SH-SY5Y (cell line): ENCODE data around the gene NTM.

Experiments used
- GATA2 ChIP-seq: IDR thresholded peaks from 2 replicates; pipeline ENCODE4 v1.6.1; 2011; ENCODE audit warnings: mild to moderate bottlenecking, low read depth, low read length
- GATA3 ChIP-seq: IDR thresholded peaks from 2 replicates; pipeline ENCODE4 v1.6.1; 2011; ENCODE audit warnings: low read depth, mild to moderate bottlenecking, low read length, moderate library complexity

NTM gene

DNA sequence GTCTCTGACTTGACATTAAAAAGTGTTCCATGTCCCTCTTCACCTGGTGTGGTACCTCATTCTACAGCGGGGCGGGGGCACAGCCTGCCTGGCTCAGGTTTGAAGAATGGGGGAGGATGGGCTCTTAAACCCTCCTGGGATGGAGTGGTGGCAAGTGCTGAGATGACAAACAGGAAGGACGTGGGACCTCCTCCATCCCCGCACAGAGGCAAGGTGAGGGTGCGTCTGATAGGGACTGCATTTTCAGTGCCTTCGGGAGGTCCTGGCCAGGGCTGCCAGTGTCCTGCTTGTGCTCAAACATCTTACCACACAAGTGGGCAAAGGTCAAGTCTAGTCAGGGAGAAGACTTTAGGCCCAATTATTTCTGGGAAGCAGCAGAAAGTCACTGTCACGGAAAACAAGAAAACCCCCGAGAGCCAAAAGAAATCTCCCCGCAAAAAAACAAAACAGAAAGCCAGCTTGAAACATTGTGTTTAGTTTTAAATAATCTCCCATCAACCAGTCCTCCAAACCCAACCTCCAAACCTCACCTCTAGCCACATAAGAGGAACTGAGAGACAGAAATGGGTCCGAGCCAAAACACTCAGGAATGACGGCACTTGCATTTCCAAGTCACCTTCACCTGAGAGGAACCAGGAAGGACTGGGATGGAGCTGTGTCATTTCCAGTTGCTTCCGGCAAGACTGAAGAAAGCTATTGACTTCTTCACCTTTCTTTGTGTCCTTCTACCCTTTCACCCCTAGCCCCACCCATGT lies 966.5 kb downstream of the NTM start:
- TF ChIP-seq GATA2 = no peak
- no peak for TF ChIP-seq GATA3

DNA sequence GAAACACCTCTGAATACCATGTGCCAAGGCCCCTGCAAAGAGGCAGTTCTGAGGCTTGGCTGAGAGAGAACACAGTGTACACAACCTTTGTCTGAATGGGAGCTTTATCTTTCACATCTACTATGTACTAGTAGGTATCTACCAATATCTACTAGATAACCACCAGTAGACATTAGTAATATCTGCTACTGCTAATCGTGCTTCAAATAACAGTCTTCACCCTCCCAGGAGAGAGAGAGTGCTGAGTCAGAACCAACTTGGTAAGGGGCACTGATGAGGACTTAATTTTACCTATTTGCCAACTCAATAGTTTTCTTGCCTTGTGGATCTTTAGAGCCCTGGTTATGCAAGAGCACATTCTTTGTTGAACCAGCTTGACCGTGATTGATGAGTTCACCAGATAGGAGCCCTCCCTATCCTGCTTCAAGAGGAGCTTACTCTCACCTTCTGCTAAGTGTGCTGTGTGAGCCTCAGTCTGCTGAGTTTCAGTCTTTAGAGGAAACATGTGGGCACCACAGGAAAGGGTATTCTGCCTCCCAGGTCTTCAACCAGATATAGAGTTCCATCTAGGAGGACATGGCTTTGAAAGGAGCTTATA lies 967.5 kb downstream of the NTM start:
- no peak for TF ChIP-seq GATA2
- TF ChIP-seq GATA3 = no peak

DNA sequence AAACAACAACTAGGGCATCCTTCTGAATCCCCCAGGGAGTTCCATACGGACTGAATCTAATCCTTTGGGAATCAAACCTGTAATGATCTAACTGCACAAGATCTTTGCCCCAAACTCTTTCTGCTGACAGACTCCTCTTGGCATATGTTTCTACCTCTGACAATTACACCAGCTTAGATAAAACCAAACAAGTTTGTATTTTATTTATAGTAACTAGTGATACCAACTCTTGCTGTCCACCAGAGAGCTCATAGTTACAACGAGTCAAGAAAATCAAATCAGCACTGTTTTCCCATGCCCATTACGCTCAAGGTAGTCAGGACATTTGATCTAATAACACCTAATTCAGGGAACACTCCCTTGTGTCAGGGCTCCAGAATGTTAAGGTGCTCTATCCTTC lies 972.0 kb downstream of the NTM start:
- TF ChIP-seq GATA3 = no peak

DNA sequence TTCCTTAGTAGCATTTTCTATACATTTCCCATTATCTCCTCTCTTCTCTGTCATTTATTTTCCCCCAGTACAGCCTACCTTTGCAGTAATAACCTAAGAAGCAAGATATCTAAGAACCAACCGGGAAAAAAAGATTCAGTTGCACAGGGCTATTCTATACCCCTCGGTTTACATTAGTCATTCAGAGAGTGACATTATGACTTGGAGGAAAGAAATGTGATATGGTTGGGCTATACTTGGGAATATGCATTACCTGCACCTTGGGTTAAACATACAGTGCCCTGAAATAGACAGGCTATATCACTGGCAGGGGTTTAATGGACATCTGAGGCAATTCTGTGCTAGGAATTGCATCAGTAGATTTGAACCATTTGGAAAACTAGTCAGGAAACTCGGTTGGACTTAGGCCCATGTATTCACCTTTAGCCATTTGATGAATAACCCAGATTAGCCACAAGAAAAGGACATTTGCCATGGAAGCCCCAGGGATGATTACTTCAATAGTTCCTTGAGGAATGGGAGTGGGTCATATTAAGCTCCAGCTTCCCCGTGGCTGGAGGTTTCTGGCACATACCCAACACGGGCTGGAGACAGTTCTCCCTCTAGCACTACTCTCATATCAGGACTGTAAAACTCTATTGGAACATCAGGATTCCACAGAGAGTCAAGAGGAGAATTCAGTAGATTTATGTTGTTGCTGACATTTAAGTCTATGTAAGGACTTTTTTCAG lies 973.2 kb downstream of the NTM start:
- no peak for TF ChIP-seq GATA3
- TF ChIP-seq GATA2 = no peak

DNA sequence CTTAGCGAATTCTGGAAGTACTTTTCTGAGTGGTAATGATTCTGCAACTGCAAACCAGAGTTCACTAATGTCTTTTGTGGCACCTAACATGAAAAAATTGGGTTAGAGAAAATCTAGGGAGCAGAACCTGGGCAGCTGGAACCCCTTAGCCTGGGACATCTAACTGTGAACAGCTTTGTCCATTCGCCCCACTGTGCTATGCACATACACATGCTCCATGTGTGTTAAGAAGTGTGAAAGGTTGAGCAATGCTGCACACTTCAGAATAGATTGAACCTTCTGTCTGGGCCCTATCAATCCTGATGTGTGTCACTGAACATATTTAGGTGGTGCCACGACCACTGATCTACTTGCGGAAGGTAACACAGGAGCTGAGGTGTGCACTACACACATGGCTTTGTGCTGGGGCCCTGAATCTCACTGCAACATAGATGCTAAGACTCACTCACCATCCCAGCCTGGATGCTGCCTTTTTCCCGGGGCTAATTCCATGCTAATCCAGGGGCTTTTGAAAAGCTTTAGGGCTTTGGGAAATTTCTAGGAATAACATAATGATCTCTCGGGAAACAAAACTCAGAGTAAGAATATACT lies 976.2 kb downstream of the NTM start:
- no peak for TF ChIP-seq GATA3
- TF ChIP-seq GATA2 = no peak

DNA sequence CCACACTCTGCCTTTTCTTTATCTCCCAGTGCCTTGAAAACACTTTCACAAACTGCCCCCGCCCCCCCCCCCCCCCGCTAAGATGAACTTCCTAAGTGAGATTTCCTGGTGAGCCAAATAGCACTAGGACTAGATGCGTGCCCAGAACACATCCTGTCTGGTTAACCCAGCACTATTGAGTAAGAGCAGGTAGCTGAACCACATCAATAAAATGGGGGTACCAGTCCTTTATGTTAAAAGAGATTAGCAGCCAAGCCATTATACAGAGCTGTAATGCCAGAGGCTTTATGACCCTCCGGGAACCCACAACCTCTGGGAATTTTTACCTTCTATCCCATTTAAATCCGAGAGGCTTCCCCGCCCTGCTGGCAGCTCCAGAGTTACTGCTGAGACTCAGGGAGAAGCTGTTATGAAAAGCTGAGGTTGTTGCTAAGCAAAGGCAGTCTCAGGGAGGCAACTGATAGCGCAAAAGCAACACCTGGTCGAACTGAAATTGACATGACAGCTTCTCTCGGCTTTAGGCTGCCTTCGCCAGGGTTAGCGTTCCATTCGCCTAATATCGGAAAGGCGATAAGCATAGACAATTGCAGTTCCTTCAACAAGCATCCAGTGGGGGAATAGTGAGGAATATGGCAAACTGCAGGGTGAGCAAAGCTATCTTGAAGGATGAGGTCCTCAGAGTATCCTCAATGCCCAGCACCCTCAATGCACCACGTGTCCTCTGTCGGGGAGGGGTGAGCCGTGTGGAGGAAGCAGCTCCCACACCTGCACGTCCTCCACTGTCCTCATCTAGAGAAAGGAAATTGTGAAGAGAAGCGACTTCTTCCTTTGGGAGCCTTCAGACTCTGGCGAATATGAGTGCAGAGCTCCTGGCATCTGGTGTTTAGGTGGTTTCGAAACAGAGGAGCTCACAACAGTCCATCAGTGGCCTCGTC lies 977.0 kb downstream of the NTM start:
- TF ChIP-seq GATA2 (no peak), GATA3 (no peak)

DNA sequence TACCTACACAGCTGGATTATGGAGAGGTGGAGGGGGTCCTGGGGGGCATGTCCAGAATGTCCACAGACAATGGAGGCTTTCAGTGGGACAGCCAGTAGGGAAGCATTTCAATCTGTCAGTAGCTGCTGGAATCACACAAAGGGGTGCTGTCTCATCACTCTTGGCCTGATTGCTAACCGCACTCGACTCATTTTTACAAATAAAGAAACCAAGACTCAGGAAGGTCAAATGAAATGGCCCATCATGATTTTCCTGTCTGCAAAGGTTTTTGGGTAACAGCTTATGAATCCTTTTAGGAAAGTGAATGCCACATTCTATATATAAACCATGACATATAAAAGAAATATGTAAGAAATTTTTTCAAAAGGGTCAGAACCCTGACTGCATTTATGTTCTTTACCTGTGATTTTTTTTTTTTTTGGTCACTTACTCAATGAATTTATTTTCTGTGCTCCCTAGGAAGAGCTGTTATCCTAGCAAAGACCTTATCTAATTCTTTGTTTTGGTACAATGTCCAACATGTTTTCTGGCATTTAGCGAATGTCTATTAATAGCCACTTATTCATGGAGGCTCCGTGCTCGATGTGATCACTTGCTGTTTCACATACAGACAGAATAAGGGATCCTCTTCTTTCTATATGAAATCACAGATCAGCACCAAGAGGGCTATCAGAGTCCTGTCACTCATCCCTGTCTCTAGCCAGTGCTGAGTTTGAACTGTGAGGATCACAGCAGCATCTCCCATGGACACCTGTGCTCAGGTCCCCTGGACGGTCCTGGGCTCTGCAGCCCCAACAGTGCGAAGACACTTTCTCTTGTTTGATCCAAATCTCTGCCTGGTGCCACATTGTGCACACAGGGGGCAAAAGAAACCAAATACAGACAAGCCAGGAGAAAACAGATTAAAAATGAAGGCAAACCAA lies 979.7 kb downstream of the NTM start:
- TF ChIP-seq GATA2 = no peak
- TF ChIP-seq GATA3 = no peak

DNA sequence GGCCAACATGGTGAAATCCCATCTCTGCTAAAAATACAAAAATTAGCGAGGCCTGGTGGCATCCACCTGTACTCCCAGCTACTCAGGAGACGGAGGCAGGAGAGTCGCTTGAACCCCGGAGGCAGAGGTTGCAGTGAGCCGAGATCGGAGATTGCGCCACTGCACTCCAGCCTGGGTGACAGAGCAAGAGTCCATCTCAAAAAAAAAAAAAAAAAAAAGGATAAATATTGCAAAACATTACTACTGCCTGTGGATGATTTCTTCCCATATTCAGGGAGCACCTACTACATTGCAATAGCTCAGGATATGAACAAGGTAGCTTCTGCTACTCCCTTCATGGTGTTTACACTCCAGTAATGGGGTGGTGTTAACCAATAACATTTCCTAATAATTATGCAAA lies 980.6 kb downstream of the NTM start:
- no peak for TF ChIP-seq GATA3
- no peak for TF ChIP-seq GATA2

DNA sequence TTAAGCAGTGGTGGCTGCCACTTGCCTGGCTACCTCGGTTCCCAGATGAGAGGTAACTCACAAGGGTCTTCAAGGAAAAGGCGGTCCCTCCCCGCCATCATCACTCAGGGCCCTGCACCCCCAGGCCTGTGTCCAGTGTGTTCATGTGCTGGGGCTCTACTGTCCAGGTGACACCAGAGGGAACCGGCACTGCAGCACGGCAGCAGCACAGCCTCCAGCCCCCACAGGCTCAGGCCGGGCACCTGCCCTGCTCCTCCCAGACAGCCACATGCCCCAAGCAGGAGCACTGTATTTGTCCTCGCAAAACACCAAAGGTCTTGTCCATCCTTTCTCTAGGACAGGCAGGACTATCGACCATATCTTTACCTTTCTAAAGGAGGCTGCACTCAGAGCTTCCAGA lies 982.1 kb downstream of the NTM start:
- no peak for TF ChIP-seq GATA3
- no peak for TF ChIP-seq GATA2

DNA sequence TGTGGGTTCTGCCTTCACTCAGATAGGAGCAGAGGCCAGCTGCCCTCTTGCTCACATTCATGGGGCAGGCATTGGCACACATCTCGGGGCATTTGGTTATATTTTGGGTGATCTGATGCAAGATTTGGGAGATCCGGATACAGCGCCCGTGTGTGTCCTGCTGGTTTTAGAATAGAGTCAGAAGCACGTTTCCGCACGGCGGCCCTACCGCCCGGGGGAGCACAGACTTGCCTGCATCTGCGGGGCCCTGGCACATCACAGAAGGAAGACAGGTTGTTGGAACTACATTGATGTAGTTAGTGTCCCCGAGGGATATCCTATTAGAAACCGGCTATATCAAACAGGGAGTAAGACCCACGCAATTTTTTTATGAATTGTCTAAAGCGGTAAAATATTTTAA lies 982.8 kb downstream of the NTM start:
- no peak for TF ChIP-seq GATA2
- no peak for TF ChIP-seq GATA3

DNA sequence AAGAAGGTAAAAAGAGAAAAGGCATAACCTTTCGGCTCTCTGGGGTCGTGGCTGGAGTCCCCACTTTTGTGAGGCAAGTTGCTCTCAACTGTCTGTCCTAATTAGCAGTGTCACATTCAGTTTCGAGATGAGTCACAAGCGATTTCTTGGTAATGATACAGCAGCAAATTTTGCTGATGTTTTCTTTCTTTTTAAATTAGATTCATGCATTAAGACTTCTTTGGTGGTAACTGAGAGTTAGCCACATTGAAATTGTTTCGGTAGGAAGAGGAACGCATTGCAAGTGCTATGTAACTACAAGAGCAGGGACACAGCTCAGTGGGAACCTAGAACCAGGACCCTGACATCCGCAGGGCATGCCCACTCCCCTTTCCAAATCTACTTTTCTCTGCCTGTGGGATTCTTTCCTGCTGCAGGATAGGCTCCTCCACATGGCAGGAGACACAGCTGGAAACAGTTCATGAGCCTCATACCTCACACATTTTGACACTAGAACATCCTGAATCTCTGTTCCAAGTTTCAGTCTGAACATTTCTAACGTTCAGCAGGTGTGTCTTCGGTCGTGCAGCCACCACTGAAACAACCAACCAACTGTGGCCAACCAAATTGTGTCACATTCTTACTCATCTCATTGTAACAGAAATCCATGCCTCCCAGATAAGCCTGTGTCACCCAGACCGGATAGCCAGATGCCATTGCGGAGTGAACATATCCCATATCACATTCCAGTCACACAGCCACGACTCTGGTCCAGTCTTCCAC lies 987.6 kb downstream of the NTM start:
- no peak for TF ChIP-seq GATA2
- TF ChIP-seq GATA3 = no peak

DNA sequence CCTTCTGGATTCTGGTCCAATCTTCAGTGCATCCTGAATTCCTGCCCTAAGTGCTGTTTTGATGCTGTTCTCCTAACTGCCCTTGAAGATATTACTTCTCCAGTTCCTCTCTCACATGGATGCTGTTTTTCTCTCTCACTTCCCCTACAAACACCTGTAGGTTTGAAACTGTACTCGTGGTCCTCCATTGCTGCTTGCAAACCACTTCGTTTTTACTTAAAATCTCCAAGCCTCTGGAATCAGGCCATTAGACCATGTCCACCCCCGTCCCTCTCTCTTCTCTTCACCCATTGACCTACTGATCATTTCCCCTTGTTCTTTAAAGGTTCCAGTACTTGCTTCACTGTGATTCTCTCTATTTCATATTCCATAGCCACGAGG lies 988.1 kb downstream of the NTM start:
- TF ChIP-seq GATA3 (no peak), GATA2 (no peak)
